GM19395 (cell line): ENCODE data around the gene C15orf39.
A peak's percentile ranks its signal among the peaks of the same experiment; 100 is the strongest.
"Not testable (repeated sequence)": the region's sequence is repeated elsewhere in the genome, so short reads cannot be mapped to it uniquely, and the experiment has no call there.

Experiments used
- ATAC-seq: cut with Tn5 transposase; IDR thresholded peaks from one replicate; pipeline ENCODE4 v1.9.1; 2021; ENCODE audit warnings: mild to moderate bottlenecking, moderate library complexity; ENCODE audit not compliant: unreplicated experiment

C15orf39 gene

DNA sequence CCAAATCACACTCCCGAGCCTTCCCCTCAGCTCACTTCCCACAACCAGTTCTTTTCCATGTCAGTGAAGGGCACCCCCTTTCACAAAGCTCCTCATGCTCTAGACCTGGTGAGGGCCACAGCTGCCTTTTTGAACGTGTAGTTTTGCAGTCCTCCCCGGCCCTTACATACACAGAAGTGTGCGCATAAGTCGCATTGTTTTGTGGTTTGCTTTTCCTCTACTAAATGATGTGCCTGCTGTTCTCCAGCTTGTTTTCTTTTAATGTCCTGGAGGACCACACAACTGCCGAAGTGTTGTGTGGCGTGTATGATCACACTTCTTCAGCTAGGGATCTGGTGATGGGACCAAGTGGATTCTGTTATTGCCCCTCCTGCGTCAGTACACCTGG lies 7.6 kb downstream of the C15orf39 start:
- no peak for ATAC-seq

- no peak for ATAC-seq
Observed at GRCh38 chr15:75210811-75211230, 9.1 kb downstream of the C15orf39 start.

- no peak for ATAC-seq
Observed at GRCh38 chr15:75211436-75212199, 9.9 kb downstream of the C15orf39 start.

DNA sequence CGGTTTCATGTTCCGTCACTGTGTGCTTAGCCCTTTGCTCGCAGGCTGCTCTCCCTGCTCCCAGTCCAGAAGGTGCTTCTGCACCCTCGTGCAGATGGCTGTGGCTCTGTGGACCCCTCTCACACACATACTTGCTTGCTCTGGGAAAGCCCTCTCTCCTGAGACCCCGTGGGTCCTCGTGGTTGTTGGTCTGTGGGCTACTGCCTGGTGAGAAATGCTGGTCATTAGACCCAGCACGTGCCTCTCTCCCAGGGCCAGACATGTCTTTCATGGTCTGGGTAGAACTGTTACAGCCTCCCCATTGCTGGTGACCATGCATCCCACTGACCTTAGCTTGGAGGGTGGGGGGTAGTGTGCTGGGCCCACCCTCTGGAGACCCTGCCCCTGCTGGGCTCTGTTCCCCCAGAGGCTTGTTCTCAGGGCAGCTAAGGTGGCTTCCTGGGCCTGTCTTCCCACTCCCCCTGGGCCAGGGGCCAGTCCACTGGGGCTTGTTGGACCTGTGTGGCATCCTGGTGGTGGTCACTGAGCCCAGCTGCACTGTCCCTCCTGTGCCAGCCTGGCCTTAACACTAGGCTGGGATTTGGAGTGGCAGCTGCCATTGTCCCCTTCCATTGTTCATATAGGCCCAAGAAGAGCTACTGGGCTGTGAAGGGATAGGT lies 10.6 kb downstream of the C15orf39 start:
- no peak for ATAC-seq

GRCh38 chr15:75213212-75213767 lies 11.6 kb downstream of the C15orf39 start:
- ATAC-seq = no peak

DNA sequence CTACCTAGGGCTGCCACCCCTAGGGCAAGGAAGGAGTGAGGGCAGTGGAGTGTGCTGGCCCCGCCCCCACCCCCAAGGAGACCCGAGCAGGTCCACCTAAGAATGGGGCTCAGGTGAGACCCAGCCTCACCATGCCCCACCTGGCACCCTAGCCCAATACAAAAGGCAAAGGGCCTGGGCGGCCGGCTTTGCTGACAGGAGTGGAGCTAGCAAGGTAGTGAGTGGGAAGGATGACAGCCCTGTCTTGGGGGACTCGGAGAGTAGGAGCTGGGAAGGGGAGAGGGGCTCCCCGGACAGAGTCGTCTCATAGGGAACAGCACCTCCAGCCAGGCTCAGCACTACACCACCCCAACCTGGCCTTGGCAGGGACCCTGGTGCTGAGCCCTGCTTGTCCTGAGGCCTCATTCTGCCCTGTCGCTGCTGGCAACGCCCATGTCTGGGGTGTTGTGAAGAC lies 12.1 kb downstream of the C15orf39 start:
- no peak for ATAC-seq

DNA sequence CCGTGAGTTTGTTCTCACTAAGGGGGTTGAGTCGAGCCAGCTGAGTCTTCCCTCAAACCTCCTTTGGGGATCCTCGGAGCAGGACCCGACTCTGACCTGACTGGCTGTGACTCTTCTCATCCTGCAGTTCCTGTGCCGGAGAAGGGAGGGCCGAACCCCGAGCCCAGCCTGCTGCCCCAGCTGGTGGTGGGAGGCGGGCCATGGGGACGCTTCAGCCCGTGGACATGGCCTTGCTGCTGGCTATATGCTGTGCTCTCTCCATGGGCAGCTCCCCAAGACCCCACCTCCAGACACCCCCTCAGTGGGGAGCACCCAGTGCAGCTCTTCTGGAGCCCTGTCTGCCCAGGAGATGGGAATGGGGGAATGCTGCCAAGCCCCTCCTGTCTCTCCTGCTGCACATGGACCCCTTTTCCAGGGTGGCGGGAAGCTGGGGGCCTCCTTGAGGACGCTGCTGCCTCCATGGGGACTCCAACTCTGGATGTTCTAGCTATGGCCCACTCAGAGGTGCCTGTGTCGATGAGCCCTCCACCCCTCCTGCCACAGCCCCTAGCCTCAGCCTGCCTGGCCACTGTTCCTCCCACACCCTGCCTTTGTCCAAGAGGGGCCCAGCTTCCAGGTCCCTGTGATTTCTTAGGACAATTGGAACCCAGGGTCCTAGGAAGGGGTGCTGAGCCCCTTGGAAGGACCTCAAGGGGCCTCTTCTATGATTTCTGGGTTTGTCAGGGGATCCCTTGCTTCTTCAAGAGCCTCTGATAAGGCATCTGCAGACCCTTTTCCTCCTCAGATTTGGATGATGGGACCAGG lies 12.8 kb downstream of the C15orf39 start:
- no peak for ATAC-seq

- no peak for ATAC-seq
Observed at GRCh38 chr15:75215107-75216004, 13.7 kb downstream of the C15orf39 start.

DNA sequence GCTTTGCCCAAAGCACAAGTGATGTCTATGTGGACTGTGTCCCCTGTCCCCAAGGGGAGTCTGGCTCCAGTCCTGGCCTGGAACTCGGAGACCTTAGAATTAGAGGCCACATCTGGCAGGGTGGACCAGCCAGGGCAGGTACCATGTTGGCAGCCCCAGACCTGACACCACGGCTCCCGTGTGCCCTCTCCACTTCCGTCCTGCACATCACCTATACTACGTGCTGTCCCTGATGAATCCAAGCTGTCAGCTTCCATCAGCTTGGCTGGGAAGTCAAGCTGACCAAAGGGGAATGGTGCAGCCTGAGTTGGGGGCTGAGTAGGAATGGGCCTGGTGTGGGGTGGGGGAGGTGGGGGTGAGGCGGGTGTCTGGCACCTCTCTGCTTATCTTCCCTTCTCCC lies 15.3 kb downstream of the C15orf39 start:
- no peak for ATAC-seq

- ATAC-seq = not testable (repeated sequence)
Observed at GRCh38 chr15:75217574-75217973, 15.9 kb downstream of the C15orf39 start.

- ATAC-seq = peak; percentile 52
Observed at GRCh38 chr15:75219507-75219929, 17.8 kb downstream of the C15orf39 start.

GRCh38 chr15:75223688-75224087 lies 22.0 kb downstream of the C15orf39 start:
- ATAC-seq = no peak

- no peak for ATAC-seq
Observed at GRCh38 chr15:75224281-75224680, 22.6 kb downstream of the C15orf39 start.

DNA sequence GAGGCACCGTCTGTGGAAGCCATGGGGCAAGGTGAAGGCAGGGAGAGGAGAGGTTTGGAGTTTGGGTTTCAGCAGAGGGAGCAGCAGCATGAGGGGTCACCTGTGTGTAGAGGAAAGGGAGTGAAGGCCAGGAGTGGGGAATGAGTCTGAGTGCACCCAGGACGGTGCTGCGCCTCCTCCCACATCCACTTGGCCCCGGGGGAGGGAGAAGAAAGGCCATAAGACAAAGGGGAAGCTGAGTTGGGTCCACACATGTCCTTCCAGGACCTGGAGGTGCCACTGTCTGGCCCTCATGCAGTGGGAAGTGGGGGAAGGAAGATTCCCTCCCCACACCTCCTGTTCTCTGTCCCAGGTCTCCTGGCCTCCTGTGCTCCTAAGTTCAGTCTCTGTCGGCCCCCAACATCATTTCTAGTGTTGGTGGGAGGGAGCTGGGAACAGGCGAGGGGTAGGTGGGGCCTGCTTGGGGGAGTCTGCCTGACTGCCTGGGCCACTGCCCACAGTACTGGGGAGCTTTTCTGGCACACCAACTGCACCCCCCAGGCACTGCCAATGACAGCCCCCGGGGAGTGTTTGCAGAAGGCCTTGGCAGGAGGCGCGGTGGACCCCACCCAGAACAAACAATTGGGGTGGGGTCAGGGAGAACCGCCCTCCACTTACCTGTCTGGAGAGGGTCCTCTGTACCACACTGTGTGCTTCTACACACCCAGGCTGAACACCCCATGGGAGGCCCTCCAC lies 23.6 kb downstream of the C15orf39 start:
- not testable (repeated sequence) for ATAC-seq

DNA sequence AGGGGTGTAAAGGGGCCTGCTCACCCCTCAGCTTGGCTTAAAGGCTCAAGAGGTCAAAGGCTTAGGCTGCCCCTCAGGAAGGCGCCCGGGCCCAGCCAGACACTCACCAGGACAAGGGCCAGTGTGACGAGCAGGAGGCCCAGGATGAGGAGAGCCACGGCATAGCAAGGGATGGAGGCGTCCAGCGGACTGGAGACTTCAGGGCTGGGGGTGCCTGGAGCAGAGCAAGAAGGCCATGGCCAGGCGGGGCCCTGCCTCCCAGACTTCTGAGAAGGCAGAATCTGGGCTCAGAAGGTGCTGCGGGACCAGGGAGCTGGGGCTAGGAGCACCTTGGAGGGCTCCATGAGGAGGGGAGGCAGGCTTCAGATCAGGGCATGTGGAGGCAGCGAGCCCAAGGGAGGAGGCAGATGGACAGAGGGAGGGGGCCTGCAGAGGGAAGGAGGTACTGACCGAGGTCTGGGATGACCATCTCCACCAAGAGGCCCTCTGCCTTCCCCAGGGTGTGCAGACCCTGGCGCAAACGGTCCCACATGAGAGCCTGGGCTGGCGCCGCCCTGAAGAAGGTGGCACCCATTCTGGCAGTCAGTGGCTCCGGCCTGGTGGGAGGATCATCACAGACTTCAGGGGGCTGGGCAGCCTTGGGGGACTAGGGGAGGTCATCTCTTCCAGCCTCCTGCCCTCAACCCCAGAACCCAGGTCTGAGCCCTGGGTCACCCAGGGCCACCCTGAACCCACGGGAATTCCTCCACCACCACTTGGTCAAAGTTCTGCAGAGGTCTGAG lies 24.5 kb downstream of the C15orf39 start:
- no peak for ATAC-seq

GRCh38 chr15:75227112-75227511 lies 25.4 kb downstream of the C15orf39 start:
- not testable (repeated sequence) for ATAC-seq

DNA sequence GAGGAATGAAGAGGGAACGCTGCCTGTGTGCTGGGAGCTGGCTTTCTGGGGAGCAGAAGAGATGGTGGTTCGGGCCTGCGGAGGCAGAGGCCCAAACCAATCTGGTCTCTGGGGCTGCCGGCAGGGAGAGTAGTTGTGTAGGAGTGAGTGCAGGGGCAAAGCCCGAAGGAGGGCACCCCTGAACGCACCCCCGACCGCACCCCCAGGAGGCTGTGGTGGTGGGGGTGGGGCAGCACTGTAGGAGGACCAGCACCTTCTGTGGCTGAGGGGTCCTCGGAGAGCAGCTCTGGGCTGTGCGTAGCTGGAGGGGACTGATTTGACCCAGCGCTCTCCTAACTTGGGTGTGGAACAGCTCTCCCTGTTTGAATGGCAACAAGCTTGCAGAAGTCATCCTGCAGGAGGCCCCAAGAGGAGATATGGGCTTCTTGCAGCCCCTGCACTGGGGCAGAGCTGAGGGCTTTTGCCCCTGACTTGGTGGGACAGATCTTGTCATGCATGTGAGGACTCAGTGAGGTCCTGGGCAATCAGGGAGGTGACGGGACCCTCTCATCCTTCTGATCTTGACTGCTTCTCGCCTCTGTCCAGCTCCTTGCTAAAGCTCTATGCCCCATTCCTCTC lies 26.1 kb downstream of the C15orf39 start:
- no peak for ATAC-seq

- no peak for ATAC-seq
Observed at GRCh38 chr15:75228787-75229186, 27.1 kb downstream of the C15orf39 start.
